ENCODE results near the gene ARF3.

ARF3 gene

DNA sequence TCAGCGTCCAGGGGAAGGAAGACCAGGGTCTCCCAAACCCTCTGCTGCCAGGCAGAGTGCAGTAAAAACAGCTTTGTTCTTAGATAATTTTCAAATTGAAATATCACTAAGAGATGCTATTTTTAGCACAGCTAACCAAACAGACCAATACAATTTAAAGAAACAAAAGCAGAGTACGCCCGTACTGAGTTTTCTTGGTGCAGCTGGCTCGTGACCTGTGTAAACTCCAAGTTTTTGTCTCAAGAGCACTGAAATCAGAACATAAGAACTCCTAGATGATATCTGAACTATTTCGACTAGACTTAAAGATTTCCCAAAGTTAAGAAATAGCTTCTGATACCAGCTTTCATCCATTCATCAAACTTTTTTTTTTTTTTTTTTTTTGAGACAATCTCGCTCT is 10.3 kb downstream of the ARF3 start:
- no peak for DNase-seq (ENCODE audit: low read depth, low spot score)
- H3K27ac ChIP-seq (ENCODE audit: low read length): no peak overlapping the region
- H3K9me3 ChIP-seq (ENCODE audit: control insufficient read depth, insufficient read depth, low read length): no peaks in the 10 kb centered on the region
- H3K27me3 ChIP-seq (ENCODE audit: control insufficient read depth, insufficient read depth, low read length): no peaks in the 10 kb centered on the region
- H3K4me1 ChIP-seq (ENCODE audit: control insufficient read depth, insufficient read depth, low read length): no peaks in the 10 kb centered on the region
- H3K4me3 ChIP-seq (ENCODE audit: low read length): no peak overlapping the region
- no CpG with 5 or more reads among the region's 6 CpGs for WGBS (ENCODE audit: insufficient coverage, insufficient read length)
- H3K36me3 ChIP-seq (ENCODE audit: control insufficient read depth, insufficient read depth, low read length): no peaks in the 10 kb centered on the region

DNA sequence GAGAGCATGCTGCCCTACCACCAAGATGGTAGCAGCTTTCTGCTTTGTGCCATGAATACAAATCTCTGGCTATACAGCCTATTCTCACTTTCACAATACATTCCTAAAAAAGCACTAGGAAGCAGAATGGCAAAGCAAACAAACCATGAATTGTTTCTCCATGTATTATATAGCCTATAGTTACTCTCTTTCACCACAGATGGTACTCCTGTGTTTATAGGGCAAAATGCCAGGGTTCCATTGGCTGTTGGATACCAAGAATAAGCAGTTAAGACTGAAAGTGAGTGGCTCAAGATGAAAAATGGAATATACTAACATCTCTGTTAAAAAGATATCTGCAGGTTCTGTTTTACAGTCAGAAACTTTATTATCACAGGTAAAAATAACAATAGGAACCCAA is 11.1 kb downstream of the ARF3 start:
- DNase-seq (ENCODE audit: low read depth, low spot score): no peak
- Histone ChIP-seq H3K9me3 (ENCODE audit: control insufficient read depth, insufficient read depth, low read length) (no peaks in the 10 kb centered on the region), H3K4me1 (ENCODE audit: control insufficient read depth, insufficient read depth, low read length) (no peaks in the 10 kb centered on the region), H3K27ac (ENCODE audit: low read length) (no peak overlapping the region), H3K36me3 (ENCODE audit: control insufficient read depth, insufficient read depth, low read length) (no peaks in the 10 kb centered on the region), H3K27me3 (ENCODE audit: control insufficient read depth, insufficient read depth, low read length) (no peaks in the 10 kb centered on the region), H3K4me3 (ENCODE audit: low read length) (no peak overlapping the region)

DNA sequence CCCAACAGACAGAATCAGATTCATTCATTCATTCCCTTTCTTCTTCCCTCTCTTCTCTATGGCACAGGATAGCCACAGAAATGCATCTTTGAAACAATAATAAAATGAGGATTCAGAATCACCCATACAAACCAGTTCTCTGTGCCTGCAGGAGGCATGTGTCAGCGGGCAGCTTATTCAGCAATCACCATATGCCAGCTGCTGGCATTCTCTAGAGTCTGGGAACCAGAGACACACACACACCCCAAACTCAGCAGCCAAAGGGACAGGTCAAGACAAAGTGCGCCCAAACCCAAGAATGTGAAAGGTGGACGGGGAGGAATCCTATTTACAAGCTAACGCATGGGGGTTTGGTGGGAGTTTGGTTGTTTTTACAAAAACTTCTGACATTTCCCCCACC is 14.1 kb downstream of the ARF3 start:
- H3K36me3 ChIP-seq (ENCODE audit: control insufficient read depth, insufficient read depth, low read length): peaks cover 10% of the 10 kb centered on the region; the same call in 1 of the 2 replicates
- H3K27me3 ChIP-seq (ENCODE audit: control insufficient read depth, insufficient read depth, low read length): no peaks in the 10 kb centered on the region
- no peaks in the 10 kb centered on the region for H3K4me1 ChIP-seq (ENCODE audit: control insufficient read depth, insufficient read depth, low read length)
- H3K9me3 ChIP-seq (ENCODE audit: control insufficient read depth, insufficient read depth, low read length): no peaks in the 10 kb centered on the region
- WGBS (ENCODE audit: insufficient coverage, insufficient read length): no CpG with 5 or more reads among the region's 4 CpGs
- no peak overlapping the region for H3K4me3 ChIP-seq (ENCODE audit: low read length)
- H3K27ac ChIP-seq (ENCODE audit: low read length): no peak overlapping the region
- DNase-seq (ENCODE audit: low read depth, low spot score): no peak

DNA sequence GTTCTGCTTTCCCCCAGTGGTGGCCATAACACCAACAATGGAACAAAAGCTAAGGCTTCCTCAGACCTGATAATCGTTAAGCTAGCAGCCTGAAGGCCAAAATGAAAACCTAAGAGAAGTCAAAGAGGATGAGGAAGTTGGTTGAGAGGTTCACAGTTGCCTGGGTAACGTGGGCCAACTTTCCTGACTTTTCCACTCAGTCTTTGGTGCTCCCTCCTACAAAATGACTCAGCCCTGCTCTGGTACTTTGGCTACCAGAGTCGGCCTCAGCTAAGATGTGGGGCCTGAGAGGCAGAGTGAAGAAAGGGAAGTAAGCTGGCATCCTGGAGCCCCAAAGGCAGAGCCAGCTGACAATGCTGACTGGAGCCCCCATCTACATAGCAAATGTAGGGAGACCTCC is 17.1 kb downstream of the ARF3 start:
- Histone ChIP-seq H3K27me3 (ENCODE audit: control insufficient read depth, insufficient read depth, low read length) (no peaks in the 10 kb centered on the region), H3K9me3 (ENCODE audit: control insufficient read depth, insufficient read depth, low read length) (no peaks in the 10 kb centered on the region), H3K27ac (ENCODE audit: low read length) (no peak overlapping the region), H3K4me1 (ENCODE audit: control insufficient read depth, insufficient read depth, low read length) (no peaks in the 10 kb centered on the region), H3K36me3 (ENCODE audit: control insufficient read depth, insufficient read depth, low read length) (peaks cover 19% of the 10 kb centered on the region; the same call in 1 of the 2 replicates), H3K4me3 (ENCODE audit: low read length) (no peak overlapping the region)
- no peak for DNase-seq (ENCODE audit: low read depth, low spot score)
- WGBS (ENCODE audit: insufficient coverage, insufficient read length): no CpG with 5 or more reads among the region's 3 CpGs

DNA sequence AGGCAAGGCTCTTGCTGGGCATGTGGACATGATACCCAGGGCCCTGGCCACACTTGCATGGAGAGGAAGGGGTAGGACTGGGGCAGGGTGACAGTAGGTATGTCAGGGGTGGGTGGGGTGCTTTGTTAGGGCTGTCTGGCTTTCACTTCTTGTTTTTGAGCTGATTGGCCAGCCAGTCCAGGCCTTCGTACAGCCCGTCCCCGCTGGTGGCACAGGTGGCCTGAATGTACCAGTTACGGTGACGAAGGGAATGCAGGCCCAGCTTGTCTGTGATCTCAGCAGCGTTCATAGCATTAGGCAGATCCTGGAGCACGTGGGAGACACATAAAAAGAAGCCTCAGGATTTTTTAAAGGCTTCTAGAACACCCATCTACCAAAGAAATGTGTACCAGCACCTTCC is 18.5 kb downstream of the ARF3 start:
- no peaks in the 10 kb centered on the region for H3K4me1 ChIP-seq (ENCODE audit: control insufficient read depth, insufficient read depth, low read length)
- no peak for DNase-seq (ENCODE audit: low read depth, low spot score)
- H3K9me3 ChIP-seq (ENCODE audit: control insufficient read depth, insufficient read depth, low read length): no peaks in the 10 kb centered on the region
- no peak overlapping the region for H3K27ac ChIP-seq (ENCODE audit: low read length)
- H3K4me3 ChIP-seq (ENCODE audit: low read length): no peak overlapping the region
- no peaks in the 10 kb centered on the region for H3K27me3 ChIP-seq (ENCODE audit: control insufficient read depth, insufficient read depth, low read length)
- H3K36me3 ChIP-seq (ENCODE audit: control insufficient read depth, insufficient read depth, low read length): peaks cover 24% of the 10 kb centered on the region
- WGBS (ENCODE audit: insufficient coverage, insufficient read length): no CpG with 5 or more reads among the region's 7 CpGs

DNA sequence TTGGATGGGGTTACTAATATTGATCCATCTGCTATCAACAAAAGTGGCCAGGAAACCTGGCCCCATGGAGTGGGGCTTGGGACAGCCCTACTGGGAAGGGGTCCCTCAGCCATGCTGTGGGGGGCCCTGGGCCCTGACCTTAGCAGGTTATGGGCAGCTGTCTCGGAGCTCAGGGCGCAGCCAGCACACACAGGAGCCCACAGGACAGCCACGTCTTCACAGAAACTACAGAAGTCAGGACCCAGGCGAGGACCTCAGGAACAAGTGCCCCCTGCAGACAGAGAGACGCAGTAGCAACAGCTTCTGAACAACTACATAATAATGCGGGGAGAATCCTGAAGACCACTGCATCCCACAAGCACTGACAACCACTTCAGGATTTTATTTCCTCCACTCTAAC is 20.1 kb downstream of the ARF3 start:
- no peaks in the 10 kb centered on the region for H3K27me3 ChIP-seq (ENCODE audit: control insufficient read depth, insufficient read depth, low read length)
- H3K4me3 ChIP-seq (ENCODE audit: low read length): no peak overlapping the region
- H3K36me3 ChIP-seq (ENCODE audit: control insufficient read depth, insufficient read depth, low read length): peaks cover 29% of the 10 kb centered on the region
- no peak for DNase-seq (ENCODE audit: low read depth, low spot score)
- H3K4me1 ChIP-seq (ENCODE audit: control insufficient read depth, insufficient read depth, low read length): no peaks in the 10 kb centered on the region
- no peak overlapping the region for H3K27ac ChIP-seq (ENCODE audit: low read length)
- WGBS (ENCODE audit: insufficient coverage, insufficient read length): no CpG with 5 or more reads among the region's 6 CpGs
- H3K9me3 ChIP-seq (ENCODE audit: control insufficient read depth, insufficient read depth, low read length): no peaks in the 10 kb centered on the region

DNA sequence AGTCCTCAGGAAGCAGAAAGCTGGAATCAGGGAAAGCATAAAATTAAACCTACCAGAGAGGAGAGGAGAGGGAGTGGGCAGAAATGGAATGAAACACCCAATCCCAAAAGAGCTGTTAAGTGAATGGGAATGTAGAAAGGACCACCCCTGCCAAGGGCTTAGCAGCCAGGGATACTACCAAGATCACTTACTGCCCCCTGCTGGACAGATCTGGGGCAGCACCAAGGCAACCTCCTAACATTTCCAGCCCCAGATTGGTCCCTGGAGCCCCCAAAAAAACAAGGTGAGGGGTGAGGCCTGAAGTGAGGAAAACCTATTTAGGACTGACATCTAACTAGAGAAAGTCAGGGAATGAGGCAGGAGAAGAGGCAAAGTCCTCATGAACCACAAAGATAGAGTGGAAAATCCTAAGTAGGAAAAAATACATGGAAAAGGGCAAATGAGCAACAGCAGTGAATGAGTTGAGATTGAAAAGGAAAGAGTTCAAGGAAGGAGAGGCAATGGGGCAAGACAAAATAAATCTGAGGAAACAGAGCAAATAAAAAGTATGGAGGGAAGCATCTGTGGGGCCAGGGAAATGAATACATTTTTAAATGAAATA is 20.8 kb downstream of the ARF3 start:
- H3K27ac ChIP-seq (ENCODE audit: low read length): no peak overlapping the region
- H3K4me3 ChIP-seq (ENCODE audit: low read length): no peak overlapping the region
- peak; percentile 61 for DNase-seq (ENCODE audit: low read depth, low spot score)
- no peaks in the 10 kb centered on the region for H3K9me3 ChIP-seq (ENCODE audit: control insufficient read depth, insufficient read depth, low read length)
- H3K36me3 ChIP-seq (ENCODE audit: control insufficient read depth, insufficient read depth, low read length): peaks cover 29% of the 10 kb centered on the region
- no peaks in the 10 kb centered on the region for H3K4me1 ChIP-seq (ENCODE audit: control insufficient read depth, insufficient read depth, low read length)
- no peaks in the 10 kb centered on the region for H3K27me3 ChIP-seq (ENCODE audit: control insufficient read depth, insufficient read depth, low read length)

DNA sequence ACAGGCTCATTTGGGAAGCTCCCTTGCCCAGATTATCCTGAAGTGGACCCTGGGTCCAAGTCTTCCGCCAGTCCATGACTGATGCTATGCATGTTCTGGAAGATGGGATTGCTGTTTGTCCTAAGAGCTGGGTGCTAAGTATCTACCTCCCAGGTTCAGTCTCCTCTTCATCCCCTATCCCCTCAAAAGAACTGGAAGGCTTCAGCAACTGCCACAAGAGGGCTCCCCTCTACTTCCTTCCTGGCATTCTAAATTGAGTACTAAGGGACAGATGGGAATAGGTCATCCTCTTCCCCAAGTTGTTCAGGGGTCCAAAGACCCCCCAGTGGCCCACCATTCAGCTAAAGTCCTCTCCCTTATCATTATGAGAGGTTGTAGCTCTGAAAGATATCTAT is 23.0 kb downstream of the ARF3 start:
- no peaks in the 10 kb centered on the region for H3K4me1 ChIP-seq (ENCODE audit: control insufficient read depth, insufficient read depth, low read length)
- DNase-seq (ENCODE audit: low read depth, low spot score): no peak
- H3K27me3 ChIP-seq (ENCODE audit: control insufficient read depth, insufficient read depth, low read length): no peaks in the 10 kb centered on the region
- no peak overlapping the region for H3K27ac ChIP-seq (ENCODE audit: low read length)
- no CpG with 5 or more reads among the region's 1 CpG for WGBS (ENCODE audit: insufficient coverage, insufficient read length)
- no peaks in the 10 kb centered on the region for H3K9me3 ChIP-seq (ENCODE audit: control insufficient read depth, insufficient read depth, low read length)
- H3K4me3 ChIP-seq (ENCODE audit: low read length): no peak overlapping the region
- H3K36me3 ChIP-seq (ENCODE audit: control insufficient read depth, insufficient read depth, low read length): peaks cover 27% of the 10 kb centered on the region

DNA sequence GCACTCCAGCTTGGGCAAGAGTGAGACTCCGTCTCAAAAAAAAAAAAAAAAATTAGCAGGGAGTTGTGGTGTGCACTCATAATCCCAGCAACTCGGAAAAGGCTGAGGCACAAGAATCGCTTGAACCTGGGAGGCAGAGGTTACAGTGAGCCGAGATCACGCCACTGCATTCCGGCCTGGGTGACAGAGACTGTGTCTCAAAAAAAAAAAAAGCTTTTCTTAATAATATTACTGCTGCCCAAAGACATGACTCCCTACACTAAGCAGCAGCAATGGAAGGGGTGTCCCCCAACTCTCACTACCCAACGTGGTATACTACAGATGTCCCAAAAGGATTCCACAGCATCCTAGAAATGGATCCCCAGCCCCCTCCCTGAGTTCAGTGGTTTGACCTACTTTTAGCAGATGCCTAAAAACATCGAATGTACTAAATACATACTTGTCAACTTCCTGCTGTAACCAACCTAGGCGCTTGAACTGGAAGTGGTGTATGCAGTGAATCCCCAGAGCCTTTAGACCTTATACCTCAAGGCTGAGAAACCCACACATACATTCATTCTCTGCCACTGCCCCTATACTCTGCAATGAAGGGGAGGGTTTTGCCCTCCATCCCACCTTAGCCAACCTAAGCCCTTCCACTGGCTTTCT is 23.5 kb downstream of the ARF3 start:
- Histone ChIP-seq H3K9me3 (ENCODE audit: control insufficient read depth, insufficient read depth, low read length) (no peaks in the 10 kb centered on the region), H3K27me3 (ENCODE audit: control insufficient read depth, insufficient read depth, low read length) (no peaks in the 10 kb centered on the region), H3K27ac (ENCODE audit: low read length) (no peak overlapping the region), H3K4me3 (ENCODE audit: low read length) (no peak overlapping the region), H3K4me1 (ENCODE audit: control insufficient read depth, insufficient read depth, low read length) (no peaks in the 10 kb centered on the region), H3K36me3 (ENCODE audit: control insufficient read depth, insufficient read depth, low read length) (peaks cover 26% of the 10 kb centered on the region)
- no peak for DNase-seq (ENCODE audit: low read depth, low spot score)
- WGBS (ENCODE audit: insufficient coverage, insufficient read length): no CpG with 5 or more reads among the region's 9 CpGs

DNA sequence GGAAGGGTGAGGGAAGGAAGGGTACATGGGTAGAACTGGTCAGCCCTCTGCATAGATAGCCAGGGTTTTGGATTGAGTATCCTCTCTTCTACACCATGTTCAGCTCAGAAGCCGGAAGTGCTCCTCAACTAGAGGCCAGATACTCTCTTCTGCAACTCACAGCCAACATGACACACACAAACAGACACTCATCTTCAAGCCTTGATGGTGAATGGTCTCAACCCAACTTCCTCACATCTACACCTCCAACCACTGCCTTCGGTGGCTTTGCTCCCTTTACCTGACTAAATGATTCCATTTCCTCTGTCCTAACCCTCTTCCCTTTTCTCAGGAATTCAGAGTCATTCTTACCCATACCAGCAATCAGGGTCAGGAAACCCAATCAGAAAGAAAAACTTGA is 24.4 kb downstream of the ARF3 start:
- Histone ChIP-seq H3K27ac (ENCODE audit: low read length) (no peak overlapping the region), H3K27me3 (ENCODE audit: control insufficient read depth, insufficient read depth, low read length) (no peaks in the 10 kb centered on the region), H3K4me1 (ENCODE audit: control insufficient read depth, insufficient read depth, low read length) (no peaks in the 10 kb centered on the region), H3K36me3 (ENCODE audit: control insufficient read depth, insufficient read depth, low read length) (peaks cover 21% of the 10 kb centered on the region), H3K4me3 (ENCODE audit: low read length) (no peak overlapping the region), H3K9me3 (ENCODE audit: control insufficient read depth, insufficient read depth, low read length) (no peaks in the 10 kb centered on the region)
- no peak for DNase-seq (ENCODE audit: low read depth, low spot score)
- WGBS (ENCODE audit: insufficient coverage, insufficient read length): no CpG with 5 or more reads among the region's 2 CpGs

DNA sequence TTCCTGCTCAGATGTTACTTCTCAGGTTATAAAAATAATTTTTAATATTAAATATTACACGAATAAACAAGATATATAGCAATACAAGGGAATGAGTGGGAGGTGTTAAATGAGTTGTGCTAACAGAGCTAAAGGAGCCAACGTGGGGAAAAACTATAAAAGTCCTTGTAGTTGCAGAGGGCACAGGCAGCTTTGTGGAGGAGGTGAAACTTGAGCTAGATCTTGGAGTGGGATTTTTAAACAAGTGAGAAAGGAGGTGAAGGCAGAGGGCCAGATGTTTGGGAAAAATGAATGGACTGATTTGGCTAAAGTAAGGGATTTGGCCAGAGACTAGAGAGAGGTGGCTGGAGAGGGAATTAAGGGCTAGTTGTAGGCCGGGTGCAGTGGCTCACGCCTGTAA is 26.8 kb downstream of the ARF3 start:
- no peaks in the 10 kb centered on the region for H3K27me3 ChIP-seq (ENCODE audit: control insufficient read depth, insufficient read depth, low read length)
- WGBS (ENCODE audit: insufficient coverage, insufficient read length): no CpG with 5 or more reads among the region's 4 CpGs
- no peaks in the 10 kb centered on the region for H3K4me1 ChIP-seq (ENCODE audit: control insufficient read depth, insufficient read depth, low read length)
- peaks cover 17% of the 10 kb centered on the region for H3K36me3 ChIP-seq (ENCODE audit: control insufficient read depth, insufficient read depth, low read length)
- no peaks in the 10 kb centered on the region for H3K9me3 ChIP-seq (ENCODE audit: control insufficient read depth, insufficient read depth, low read length)
- no peak overlapping the region for H3K4me3 ChIP-seq (ENCODE audit: low read length)
- DNase-seq (ENCODE audit: low read depth, low spot score): no peak
- no peak overlapping the region for H3K27ac ChIP-seq (ENCODE audit: low read length)

All from iPS DF 6.9 (cell line).